ENCODE results near the gene USP31.
"Not testable (repeated sequence)": the region's sequence is repeated elsewhere in the genome, so short reads cannot be mapped to it uniquely, and the experiment has no call there.

USP31 gene

DNA sequence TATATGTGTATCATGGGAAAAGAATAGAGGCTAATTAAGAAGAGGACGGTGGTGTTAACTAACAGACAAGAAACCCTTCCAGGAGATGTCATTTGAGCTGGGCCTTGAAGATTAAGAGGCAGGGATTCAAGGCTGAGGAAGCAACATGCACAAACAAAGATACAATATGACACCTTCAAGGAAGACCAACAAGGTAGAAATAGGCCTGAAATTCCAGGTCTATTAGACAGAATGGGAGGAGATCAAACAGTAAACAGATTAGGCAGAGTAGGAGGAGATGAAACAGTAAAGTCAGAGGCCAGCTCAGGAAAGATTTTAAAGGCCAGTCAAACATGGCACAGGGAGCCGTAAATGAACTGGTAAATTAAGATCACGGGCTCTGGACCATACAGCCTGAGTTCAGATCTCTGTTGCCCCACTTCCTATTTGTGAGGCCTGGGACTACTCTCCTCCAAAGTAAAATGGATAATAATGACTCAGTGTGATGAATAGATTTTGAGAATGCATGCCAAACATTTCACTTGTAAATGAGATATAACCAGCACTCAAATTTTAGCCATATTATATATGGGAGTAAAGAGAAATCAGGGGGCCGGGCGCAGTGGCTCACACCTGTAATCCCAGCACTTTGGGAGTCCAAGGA, 38.9 kb downstream of the USP31 start:
- Mint-ChIP-seq H3K9me3 (no peaks in the 10 kb centered on the region), H3K27me3 (no peaks in the 10 kb centered on the region), H3K4me1 (ENCODE audit: low read depth) (peaks cover 7% of the 10 kb centered on the region), H3K27ac (no peak overlapping the region), H3K36me3 (ENCODE audit: low read depth) (peaks cover 26% of the 10 kb centered on the region), H3K4me3 (no peak overlapping the region)
- intact Hi-C loops (cut with micrococcal nuclease): no loop called here

DNA sequence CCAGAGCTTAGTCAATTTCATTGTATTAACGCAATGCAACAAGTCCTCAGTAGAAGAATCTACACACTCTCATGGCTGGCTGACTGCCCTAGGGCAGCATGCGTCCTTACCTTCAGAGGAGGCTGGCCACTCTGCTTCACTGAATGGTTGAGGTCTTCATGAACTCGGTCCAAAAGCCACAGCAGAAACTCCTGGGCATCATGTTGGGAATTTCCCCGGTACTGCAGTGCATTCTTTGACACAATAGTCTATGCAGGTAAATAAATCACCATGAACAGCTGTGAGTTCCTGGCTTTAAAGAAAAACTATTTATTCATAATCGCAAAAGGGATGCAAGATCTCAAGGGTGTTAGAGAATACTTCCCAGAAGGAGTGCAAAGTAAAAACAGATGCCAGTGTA, 41.3 kb downstream of the USP31 start:
- Mint-ChIP-seq H3K9me3 (no peaks in the 10 kb centered on the region), H3K4me3 (no peak overlapping the region), H3K4me1 (ENCODE audit: low read depth) (peaks cover 12% of the 10 kb centered on the region), H3K27ac (no peak overlapping the region), H3K27me3 (no peaks in the 10 kb centered on the region), H3K36me3 (ENCODE audit: low read depth) (peaks cover 39% of the 10 kb centered on the region)
- intact Hi-C loops (cut with micrococcal nuclease): no loop called here

- intact Hi-C loops (cut with micrococcal nuclease): no loop called here
- no peaks in the 10 kb centered on the region for H3K27me3 Mint-ChIP-seq
- peaks cover 39% of the 10 kb centered on the region for H3K36me3 Mint-ChIP-seq (ENCODE audit: low read depth)
- H3K4me3 Mint-ChIP-seq: no peak overlapping the region
- peaks cover 12% of the 10 kb centered on the region for H3K4me1 Mint-ChIP-seq (ENCODE audit: low read depth)
- no peaks in the 10 kb centered on the region for H3K9me3 Mint-ChIP-seq
- no peak overlapping the region for H3K27ac Mint-ChIP-seq
Measured at GRCh38 chr16:23107117-23107516, 42.1 kb downstream of the USP31 start.

GRCh38 chr16:23105309-23105708, 43.9 kb downstream of the USP31 start:
- H3K27ac Mint-ChIP-seq: no peak overlapping the region
- H3K4me3 Mint-ChIP-seq: no peak overlapping the region
- peaks cover 52% of the 10 kb centered on the region for H3K36me3 Mint-ChIP-seq (ENCODE audit: low read depth)
- H3K4me1 Mint-ChIP-seq (ENCODE audit: low read depth): peaks cover 5% of the 10 kb centered on the region
- H3K9me3 Mint-ChIP-seq: no peaks in the 10 kb centered on the region
- no peaks in the 10 kb centered on the region for H3K27me3 Mint-ChIP-seq
- intact Hi-C loops (cut with micrococcal nuclease): no loop called here

- Mint-ChIP-seq H3K36me3 (ENCODE audit: low read depth) (peaks cover 60% of the 10 kb centered on the region), H3K27ac (no peak overlapping the region), H3K4me1 (ENCODE audit: low read depth) (peaks cover 5% of the 10 kb centered on the region), H3K4me3 (no peak overlapping the region), H3K27me3 (no peaks in the 10 kb centered on the region), H3K9me3 (no peaks in the 10 kb centered on the region)
- intact Hi-C loops (cut with micrococcal nuclease): no loop called here
Measured at GRCh38 chr16:23104032-23104955, 45.0 kb downstream of the USP31 start.

DNA sequence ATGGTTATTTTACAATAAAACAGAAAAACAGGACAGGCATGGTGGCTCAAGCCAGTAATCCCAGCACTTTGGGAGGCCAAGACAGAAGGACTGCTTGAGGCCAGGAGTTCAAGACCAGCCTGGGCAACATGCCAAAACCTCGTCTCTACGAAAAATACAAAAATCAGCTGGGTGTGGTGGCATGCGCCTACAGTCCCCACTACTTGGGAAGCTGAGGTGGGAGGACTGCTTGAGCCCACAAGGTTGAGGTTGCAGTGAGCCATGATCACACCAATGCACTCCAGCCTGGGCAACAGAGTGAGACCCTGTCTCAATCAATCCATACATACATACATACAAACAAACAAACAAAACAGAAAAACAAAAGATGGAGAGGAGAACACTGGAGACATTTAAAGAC, 45.6 kb downstream of the USP31 start:
- Mint-ChIP-seq H3K27me3 (no peaks in the 10 kb centered on the region), H3K27ac (no peak overlapping the region), H3K4me3 (no peak overlapping the region), H3K4me1 (ENCODE audit: low read depth) (peaks cover 5% of the 10 kb centered on the region), H3K9me3 (no peaks in the 10 kb centered on the region), H3K36me3 (ENCODE audit: low read depth) (peaks cover 60% of the 10 kb centered on the region)
- intact Hi-C loops (cut with micrococcal nuclease): no loop called here

- peaks cover 15% of the 10 kb centered on the region for H3K4me1 Mint-ChIP-seq (ENCODE audit: low read depth)
- peaks cover 47% of the 10 kb centered on the region for H3K36me3 Mint-ChIP-seq (ENCODE audit: low read depth)
- no peak overlapping the region for H3K4me3 Mint-ChIP-seq
- H3K27me3 Mint-ChIP-seq: no peaks in the 10 kb centered on the region
- H3K27ac Mint-ChIP-seq: no peak overlapping the region
- intact Hi-C loops (cut with micrococcal nuclease): no loop called here
- H3K9me3 Mint-ChIP-seq: no peaks in the 10 kb centered on the region
Measured at GRCh38 chr16:23101012-23101550, 48.2 kb downstream of the USP31 start.

GRCh38 chr16:23096450-23096849, 52.8 kb downstream of the USP31 start:
- H3K36me3 Mint-ChIP-seq (ENCODE audit: low read depth): peaks cover 61% of the 10 kb centered on the region
- H3K9me3 Mint-ChIP-seq; H3K27ac Mint-ChIP-seq; H3K27me3 Mint-ChIP-seq; intact Hi-C loops (cut with micrococcal nuclease); H3K4me3 Mint-ChIP-seq: not testable (repeated sequence)
- H3K4me1 Mint-ChIP-seq (ENCODE audit: low read depth): peaks cover 14% of the 10 kb centered on the region

DNA sequence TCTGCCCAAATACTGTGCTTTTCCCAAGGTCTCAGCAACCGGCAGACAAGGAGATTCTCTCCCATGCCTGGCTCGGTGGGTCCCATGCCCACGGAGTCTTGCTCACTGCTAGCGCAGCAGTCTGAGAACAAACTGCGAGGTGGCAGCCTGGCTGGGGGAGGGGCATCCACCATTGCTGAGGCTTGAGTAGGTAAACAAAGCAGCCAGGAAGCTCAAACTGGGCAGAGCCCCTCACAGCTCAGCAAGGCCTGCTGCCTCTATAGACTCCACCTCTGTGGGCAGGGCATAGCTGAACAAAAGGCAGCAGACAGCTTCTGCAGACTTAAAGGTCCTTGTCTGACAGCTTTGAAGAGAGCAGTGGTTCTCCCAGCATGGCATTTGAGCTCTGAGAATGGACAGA, 55.1 kb downstream of the USP31 start:
- H3K27me3 Mint-ChIP-seq; H3K27ac Mint-ChIP-seq; H3K9me3 Mint-ChIP-seq; intact Hi-C loops (cut with micrococcal nuclease); H3K4me3 Mint-ChIP-seq: not testable (repeated sequence)
- Mint-ChIP-seq H3K36me3 (ENCODE audit: low read depth) (peaks cover 58% of the 10 kb centered on the region), H3K4me1 (ENCODE audit: low read depth) (peaks cover 14% of the 10 kb centered on the region)

GRCh38 chr16:23092801-23093117, 56.5 kb downstream of the USP31 start:
- intact Hi-C loops (cut with micrococcal nuclease): no loop called here
- Mint-ChIP-seq H3K4me1 (ENCODE audit: low read depth) (peaks cover 14% of the 10 kb centered on the region), H3K36me3 (ENCODE audit: low read depth) (peaks cover 67% of the 10 kb centered on the region), H3K9me3 (no peaks in the 10 kb centered on the region), H3K27ac (no peak overlapping the region), H3K27me3 (no peaks in the 10 kb centered on the region), H3K4me3 (no peak overlapping the region)

DNA sequence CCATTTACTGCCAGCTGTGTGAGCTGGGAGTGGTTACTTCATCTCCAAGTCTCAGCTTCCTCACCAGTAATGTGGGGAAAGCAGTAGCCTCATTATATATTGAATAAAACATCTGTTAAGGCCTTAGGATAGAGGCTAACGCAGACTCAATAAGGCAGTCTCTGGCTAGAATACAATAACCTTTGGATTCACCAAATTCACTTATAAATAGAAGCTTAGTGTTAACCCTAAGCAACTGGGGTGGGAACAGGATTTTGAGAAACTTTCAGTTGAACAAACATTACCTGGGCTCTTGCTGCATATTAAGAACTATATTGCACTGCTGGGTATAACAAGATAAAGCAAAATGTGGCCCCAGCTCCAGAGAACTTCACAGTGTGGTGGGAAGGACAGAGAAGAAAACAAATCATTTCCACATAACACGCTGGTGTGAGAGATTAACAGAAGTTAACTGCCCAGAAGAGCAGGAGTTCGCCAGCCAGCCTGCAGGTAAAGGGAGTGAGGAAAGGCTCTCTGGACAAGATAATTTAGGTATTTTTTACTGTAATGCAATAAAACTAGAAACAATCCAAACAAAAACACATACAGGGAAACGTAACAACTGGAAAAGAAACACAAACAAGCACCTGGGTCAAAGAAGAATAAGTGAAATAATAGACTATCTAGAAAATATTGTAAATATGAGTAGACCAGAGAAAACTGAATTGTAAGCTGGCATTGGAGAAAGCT, 57.0 kb downstream of the USP31 start:
- Mint-ChIP-seq H3K27me3 (no peaks in the 10 kb centered on the region), H3K9me3 (no peaks in the 10 kb centered on the region), H3K36me3 (ENCODE audit: low read depth) (peaks cover 69% of the 10 kb centered on the region), H3K4me1 (ENCODE audit: low read depth) (peaks cover 14% of the 10 kb centered on the region), H3K4me3 (no peak overlapping the region), H3K27ac (no peak overlapping the region)
- intact Hi-C loops (cut with micrococcal nuclease): no loop called here

DNA sequence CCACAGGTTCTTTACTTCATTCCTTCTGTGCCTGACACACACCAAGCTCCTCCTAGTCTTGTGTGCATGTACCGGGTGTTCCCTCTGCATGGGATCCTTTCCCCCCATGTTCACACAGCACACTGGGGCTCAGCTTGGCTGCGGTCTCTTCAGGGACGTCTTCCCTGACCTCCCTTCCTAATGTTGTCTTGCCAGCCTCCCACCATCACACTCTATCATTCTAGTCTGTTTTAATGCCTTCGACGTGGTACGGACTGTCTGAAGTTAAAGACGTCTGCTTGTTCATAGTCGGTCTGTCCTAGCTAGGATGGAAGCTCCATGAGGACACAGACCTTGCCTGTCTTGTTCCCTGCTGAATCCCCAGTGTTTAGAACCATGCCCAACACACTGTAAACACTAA, 60.1 kb downstream of the USP31 start:
- Mint-ChIP-seq H3K27me3 (no peaks in the 10 kb centered on the region), H3K4me1 (ENCODE audit: low read depth) (peaks cover 10% of the 10 kb centered on the region), H3K27ac (no peak overlapping the region), H3K9me3 (no peaks in the 10 kb centered on the region), H3K4me3 (no peak overlapping the region), H3K36me3 (ENCODE audit: low read depth) (peaks cover 65% of the 10 kb centered on the region)
- intact Hi-C loops (cut with micrococcal nuclease): no loop called here

DNA sequence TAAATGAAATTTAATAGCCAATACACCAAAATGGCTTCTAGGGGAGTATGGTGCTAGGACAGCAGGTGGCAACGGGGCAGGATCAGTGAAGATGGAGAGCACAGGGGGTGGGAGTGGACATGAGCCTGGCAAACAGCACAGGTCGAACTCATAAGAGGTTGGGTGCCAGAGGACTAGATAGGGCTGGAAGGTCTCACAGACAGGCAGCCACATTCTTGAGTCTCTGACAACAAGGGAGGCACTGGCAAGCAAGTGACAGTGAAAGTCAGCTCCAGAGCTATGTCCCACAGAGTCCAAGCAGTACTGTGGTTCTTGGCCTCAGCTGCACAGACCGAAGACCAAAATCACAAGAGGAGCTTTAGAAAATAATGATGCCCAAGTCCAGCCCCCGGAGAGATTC, 61.2 kb downstream of the USP31 start:
- no peak overlapping the region for H3K27ac Mint-ChIP-seq
- peaks cover 65% of the 10 kb centered on the region for H3K36me3 Mint-ChIP-seq (ENCODE audit: low read depth)
- intact Hi-C loops (cut with micrococcal nuclease): no loop called here
- no peak overlapping the region for H3K4me3 Mint-ChIP-seq
- no peaks in the 10 kb centered on the region for H3K27me3 Mint-ChIP-seq
- H3K4me1 Mint-ChIP-seq (ENCODE audit: low read depth): peaks cover 10% of the 10 kb centered on the region
- no peaks in the 10 kb centered on the region for H3K9me3 Mint-ChIP-seq

DNA sequence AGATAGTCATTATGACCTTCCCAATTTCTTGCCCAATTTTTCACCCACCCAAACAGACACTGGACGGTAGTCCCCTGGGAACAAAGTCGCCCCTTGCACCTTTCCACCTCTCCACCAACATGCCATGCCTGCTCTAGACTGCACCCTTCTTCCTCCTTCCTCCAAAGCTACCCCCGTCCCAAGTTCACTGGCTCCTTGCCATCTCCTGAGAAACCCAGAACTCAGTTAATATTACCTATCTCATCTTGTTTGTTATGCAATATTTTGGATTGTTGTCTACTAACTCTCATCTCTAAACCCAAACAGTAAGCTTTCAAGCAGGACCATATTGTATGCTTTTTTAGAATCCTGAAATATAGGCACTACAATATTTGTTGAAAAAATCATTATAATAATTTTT, 63.3 kb downstream of the USP31 start:
- no peaks in the 10 kb centered on the region for H3K27me3 Mint-ChIP-seq
- no peaks in the 10 kb centered on the region for H3K9me3 Mint-ChIP-seq
- peaks cover 10% of the 10 kb centered on the region for H3K4me1 Mint-ChIP-seq (ENCODE audit: low read depth)
- H3K4me3 Mint-ChIP-seq: no peak overlapping the region
- peaks cover 74% of the 10 kb centered on the region for H3K36me3 Mint-ChIP-seq (ENCODE audit: low read depth)
- intact Hi-C loops (cut with micrococcal nuclease): no loop called here
- H3K27ac Mint-ChIP-seq: no peak overlapping the region

All from dendritic cell treated with granulocyte-macrophage colony-stimulating factor and Interleukin-4, amounts not matched to agents 40 ng/mL and 50 ng/mL, for 4 days (primary cell).